GM21447 (cell line): ENCODE data around the gene NKX3-2.

Source experiments
- ATAC-seq: cut with Tn5 transposase; IDR thresholded peaks from one replicate; pipeline ENCODE4 v1.9.1; 2021; ENCODE audit not compliant: unreplicated experiment

NKX3-2 gene

GRCh38 chr4:13546142-13546940, 2.0 kb upstream of the NKX3-2 start:
- ATAC-seq: no peak

GRCh38 chr4:13545394-13545808, 1.1 kb upstream of the NKX3-2 start:
- no peak for ATAC-seq

DNA sequence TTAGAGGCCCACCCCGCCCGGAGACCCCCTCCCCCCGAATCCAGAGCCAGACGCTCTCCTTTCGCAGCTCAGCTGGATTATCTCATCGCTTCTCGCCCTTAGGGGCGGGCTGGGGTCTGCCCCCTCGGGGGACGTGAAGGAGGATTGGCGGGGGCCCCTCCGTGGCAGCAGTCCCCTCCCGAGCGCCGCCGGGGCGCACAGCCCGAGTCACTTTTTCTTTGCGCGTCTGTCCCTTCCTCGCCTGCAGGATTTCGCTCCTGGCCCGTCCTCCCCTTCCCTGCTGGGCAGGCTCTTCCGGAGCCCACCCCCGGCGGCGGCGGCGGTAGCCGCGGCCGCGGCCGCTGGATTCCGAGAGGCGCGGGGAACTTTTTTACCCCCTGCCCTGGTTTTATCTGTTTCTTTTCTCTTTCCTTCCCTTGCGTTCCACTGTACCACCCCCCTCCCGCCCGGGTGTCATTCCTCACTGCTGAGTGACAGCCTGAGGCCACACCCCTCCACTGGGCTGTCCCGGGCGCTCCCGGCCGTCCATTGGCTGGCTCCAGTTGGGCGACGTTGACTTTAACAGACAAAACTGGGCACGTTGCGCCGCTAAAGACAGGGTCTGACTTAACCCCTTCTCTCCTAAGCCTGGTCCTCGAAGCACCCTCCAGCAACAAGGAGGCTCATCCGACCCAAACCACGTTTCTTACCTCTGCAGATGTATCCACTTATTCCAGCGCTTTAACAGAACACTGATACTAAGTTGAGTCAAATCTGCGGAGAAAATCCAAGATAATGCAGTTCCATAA, 492 bp upstream of the NKX3-2 start:
- ATAC-seq: peak; percentile 37

- no peak for ATAC-seq
These were observed 1.1 kb downstream of the NKX3-2 start for GRCh38 chr4:13543032-13543838.

GRCh38 chr4:13542577-13543031, 1.7 kb downstream of the NKX3-2 start:
- no peak for ATAC-seq

- ATAC-seq: no peak
These were observed 2.4 kb downstream of the NKX3-2 start for GRCh38 chr4:13541720-13542576.

DNA sequence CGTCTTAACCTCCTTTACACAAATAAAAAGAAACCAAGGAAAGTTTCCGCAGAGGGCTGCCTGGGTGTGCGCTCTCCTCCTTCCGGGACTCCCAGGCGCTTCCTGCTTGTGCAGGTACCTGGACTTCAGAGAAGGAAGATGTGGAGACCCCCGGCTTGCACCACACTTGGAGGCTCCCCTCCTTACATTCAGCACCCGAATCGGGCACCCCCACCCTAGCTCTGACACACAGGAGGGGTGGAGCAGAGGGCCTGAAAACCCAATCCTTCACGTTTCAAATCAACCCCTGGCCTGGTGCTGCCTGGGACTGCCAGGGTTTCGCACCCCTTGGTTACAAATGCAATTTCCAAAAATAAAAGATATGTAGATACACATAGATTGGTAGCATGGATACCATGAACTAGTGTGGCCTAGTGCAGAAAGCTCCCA, 3.1 kb downstream of the NKX3-2 start:
- no peak for ATAC-seq

DNA sequence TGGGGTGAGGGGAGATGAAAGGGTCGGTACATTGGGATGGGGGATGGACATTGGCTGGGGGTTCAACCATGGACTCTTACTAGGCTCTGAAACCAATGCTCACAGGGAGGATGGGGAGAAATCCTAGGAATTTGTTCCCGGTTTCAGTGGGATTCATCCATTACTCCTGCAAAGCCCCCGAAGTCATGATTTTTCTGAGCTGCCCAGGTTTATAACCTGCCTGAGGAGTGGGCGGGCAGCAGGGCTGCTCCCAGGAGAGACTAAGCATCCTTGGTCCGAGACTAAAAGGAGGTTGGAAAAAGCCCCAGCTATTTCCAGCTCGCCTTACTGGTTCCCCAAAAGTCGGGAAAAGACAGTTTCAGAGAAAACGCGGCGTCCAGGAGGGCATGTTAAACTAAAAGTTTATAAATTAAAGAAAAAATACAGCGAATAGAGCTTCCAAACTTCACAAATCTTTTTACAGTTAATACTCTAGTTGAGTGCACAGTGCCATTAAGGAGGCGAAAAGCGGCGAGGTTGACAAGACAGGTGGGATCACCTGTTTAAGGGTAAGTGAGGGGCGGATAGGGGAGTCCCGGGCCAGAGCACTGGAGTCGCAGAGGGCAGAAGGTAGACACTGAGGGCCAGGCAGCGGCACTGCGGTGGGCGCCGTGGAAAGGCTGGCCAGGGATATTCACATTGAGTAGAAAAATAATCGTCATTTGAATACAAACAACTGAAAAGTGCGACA, 3.7 kb downstream of the NKX3-2 start:
- ATAC-seq: no peak

- no peak for ATAC-seq
These were observed 4.5 kb downstream of the NKX3-2 start for GRCh38 chr4:13539619-13540445.

GRCh38 chr4:13539047-13539618, 5.2 kb downstream of the NKX3-2 start:
- no peak for ATAC-seq

DNA sequence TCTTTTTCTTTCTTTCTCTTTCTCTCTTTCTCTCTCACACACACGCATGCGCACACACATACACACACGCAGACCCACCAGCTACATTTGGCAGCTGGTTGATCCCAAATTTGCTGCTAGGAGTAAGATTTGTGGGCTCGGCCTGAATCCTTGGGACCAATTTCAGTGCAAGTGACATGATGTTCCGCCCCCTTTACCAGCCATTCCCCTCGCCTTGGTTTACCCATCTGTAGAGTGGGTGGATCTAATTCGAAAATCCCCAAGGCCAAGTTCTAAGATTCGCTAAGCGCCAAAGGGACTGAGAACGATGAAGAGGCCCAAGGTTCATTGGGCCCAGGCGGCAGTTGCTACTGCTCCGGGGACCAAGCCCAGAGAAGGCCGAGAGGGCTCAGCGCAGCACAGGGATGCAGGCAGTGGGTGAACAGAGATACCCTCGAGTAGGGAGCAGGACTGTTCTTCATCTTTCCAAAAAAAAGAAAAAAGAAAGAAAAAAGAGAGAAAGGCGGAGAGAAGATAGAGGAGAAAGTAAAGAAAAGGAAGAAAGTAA, 5.8 kb downstream of the NKX3-2 start:
- ATAC-seq: no peak

DNA sequence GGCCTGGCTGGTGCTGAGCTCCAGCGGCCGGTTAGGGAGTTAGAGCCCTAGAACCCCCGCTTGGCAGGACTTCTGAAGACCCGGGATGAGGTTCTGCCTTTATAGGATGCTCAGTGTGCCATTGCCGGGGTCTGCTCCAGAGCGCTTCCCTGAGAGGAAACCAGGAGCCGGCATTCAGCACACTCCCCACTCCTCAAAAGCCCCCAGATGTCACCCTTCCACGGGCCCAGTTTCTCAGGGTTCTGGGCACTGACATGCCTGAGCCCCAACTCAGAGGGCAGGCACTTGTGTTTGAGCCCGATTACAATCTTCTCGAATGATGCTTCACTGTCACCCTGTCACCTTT, 6.5 kb downstream of the NKX3-2 start:
- no peak for ATAC-seq

DNA sequence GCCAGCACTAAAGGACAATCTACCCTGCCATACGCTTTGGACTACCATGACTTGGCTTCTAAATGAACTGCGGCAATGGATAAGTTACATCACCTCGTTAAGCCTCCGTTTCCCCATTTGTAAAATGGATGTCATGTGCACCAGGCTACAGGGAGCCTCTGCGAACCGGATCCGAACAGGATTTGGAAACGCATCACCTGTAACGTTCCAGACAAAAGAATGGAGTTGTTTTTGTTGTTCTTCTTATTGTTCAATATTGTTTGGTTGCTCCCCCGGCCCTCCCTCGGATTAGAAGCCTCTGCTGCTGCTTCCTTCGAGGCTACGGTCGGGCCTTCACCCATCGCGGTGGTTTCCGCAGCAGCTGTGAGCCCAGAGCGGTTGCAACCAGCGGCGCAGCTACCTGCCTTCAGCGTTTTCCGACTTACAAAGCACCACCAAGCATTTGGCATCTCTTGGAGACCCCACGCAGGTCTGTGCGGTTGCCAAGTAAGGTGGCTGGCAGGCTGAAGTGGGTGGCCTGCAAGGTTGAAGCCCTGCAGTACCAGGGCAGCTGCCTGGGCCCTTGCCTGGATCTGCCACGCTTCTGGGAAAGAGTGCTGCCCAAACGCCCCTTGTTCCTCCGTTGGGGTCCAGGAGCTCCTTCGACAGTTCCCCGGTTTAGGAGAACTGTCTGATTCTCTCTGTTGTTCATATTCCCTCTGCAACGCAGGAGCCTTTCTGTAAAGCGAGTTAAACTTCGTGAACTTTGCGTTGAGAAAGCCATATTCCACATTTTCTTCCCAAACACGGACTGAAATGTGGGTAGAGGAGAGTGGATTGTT, 7.1 kb downstream of the NKX3-2 start:
- ATAC-seq: no peak

DNA sequence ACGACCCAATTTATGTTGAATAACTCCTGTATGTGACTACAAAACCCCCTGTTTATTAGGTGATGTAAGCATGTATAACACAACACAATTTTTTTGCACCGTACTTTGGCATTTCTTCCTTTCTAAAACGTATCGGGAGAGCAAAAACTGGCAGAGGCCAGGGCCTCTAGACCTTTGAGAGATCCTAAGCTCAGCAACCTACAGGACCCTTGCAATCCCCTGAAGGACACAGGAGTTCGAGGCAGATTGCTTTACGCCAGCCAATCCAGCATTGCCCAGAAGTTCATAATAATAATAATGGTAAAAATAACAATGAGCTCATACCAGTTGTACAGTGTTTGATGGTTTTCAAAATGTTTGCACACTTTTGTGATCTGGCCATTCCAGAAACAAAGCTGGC, 7.7 kb downstream of the NKX3-2 start:
- no peak for ATAC-seq

GRCh38 chr4:13535708-13536361, 8.5 kb downstream of the NKX3-2 start:
- no peak for ATAC-seq

DNA sequence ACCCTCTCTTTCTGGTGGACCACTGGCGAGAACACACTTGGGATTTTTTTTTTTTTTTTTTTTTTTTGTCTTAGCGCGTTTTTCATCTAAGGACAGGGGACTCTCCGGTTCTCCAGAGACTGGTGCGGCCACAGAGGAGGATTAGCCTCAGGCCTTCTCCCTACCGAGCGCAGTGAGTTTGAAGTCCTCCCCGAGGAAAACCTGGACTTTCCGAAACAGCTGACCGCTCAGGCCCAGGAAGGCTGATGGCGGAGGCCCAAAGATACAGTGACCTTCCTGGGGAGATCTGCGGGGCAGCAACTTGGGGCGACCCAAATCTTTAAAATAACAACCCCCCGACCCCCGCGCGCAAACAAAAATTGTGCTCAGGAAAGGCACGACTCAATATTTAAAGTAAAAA, 9.2 kb downstream of the NKX3-2 start:
- ATAC-seq: no peak
